ENCODE results near the gene NUP93.
"Not testable (repeated sequence)": the region's sequence is repeated elsewhere in the genome, so short reads cannot be mapped to it uniquely, and the experiment has no call there.

The NUP93 gene

DNA sequence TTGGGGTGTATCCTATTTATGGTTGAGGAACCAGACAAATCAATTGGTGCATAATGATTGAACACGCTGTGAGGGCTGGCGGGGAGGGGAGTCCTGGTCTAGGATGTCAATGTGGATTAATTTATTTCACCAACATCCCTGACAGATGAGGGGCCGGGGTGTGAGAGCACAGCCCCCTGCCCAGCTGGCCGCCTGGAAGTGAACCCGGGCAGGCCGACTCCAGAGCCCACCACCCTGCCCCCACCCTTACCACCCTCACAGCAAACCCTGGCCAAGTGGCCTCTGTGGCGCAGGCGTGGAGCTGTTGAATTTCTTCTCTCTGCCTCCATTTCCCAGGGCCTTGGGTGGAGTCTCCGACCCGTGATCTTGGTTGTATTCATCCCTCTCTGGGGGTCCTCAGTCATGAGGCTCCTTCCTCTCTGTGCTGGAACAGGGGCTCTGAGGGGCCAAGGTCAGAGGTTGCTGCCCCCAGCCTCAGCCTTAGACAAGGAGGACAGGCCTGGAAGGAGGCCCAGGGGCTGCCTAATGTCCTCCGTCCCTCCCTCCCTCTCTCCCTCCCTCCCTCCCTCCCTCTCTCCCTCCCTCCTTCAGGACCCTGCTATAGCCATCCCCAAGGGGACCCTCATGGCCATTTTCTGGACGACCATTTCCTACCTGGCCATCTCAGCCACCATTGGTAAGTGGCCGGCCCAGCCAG lies 147.7 kb downstream of the NUP93 start:
- DNase-seq: no peak

- DNase-seq: no peak
Measured at GRCh38 chr16:56878282-56878854, 148.4 kb downstream of the NUP93 start.

DNA sequence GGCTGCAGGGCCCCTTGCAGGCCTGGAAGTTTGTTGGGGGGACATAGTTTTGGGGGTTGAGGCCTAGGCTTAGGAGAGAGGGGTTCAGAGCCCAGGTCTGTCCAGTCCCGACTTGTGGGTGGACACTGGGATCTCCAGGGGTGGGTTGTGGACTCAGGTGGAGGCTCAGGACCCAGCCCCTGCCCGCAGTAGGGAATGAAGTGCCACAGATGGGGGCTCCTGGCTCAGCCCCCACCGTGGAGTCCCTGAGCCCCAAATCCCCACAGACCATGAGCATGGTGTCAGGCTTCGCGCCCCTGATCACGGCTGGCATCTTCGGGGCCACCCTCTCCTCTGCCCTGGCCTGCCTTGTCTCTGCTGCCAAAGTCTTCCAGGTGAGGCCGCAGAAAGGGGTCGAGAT lies 149.3 kb downstream of the NUP93 start:
- no peak for DNase-seq

GRCh38 chr16:56880176-56880575 lies 150.2 kb downstream of the NUP93 start:
- DNase-seq: no peak

DNA sequence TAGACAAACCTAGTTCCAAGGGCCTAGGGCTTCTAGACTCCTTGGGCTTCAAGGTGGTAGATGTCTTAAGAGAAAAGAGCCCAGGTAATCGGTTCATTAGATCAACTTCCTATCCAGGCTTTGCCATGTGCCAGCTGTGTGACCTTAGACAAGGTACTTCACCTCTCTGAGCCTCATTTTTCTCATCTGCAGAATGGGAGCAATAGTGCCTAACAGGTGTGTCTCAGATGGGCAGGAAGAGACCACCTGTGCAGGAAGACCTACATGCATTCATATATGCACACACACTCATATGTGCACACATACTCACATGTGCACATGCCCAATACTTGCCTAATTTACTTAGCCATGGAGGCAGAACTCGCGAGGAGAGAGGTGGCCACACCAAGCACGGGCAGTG lies 150.8 kb downstream of the NUP93 start:
- DNase-seq: no peak

DNA sequence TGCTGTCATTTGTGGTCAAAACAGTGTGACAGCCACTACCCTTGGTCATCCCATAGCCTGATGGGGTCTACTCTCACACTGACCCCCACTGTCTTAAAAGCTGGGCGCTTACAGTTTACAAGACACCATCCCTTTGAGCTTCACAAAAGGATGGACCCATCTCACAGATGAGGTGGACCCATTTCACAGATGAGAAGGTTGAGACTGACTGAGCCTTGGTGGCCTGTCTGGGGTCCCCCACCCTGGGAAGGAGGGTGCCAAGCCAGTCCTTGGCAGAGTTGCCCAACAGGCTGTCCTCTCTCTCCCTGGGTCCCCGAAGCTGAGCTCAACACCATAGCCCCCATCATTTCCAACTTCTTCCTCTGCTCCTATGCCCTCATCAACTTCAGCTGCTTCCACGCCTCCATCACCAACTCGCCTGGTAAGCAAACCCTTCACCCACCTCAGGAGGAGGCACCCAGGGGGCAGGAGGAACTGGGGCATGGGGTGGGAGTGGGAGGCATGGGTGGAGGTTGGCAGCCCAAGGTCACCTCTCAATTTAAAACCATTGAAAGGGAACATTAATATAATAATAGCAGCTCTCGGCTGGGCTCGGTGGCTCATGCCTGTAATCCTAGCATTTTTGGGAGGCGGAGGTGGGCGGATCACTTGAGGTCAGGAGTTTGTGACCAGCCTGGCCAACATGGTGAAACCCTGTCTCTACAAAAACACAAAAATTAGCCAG lies 152.3 kb downstream of the NUP93 start:
- DNase-seq: no peak

DNA sequence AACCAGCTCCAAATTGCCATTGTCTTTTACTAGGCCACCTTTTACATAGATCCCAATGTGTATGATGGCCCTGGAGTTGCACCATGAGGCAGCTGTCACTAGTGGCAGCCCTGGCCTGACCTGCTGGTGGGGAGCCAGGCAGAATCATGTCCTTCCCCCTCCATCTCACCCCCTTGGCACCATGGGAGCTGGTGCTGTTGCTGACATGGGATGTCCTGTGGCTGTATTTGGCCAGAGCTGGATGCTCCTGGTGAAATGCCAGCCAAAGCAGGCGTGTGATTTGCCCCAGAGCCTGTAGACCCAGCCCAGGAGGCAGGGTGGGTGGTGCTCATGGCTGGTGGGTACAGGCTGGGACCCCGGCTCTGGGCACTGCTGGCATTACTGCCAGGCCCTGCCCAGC lies 153.7 kb downstream of the NUP93 start:
- DNase-seq: no peak

DNA sequence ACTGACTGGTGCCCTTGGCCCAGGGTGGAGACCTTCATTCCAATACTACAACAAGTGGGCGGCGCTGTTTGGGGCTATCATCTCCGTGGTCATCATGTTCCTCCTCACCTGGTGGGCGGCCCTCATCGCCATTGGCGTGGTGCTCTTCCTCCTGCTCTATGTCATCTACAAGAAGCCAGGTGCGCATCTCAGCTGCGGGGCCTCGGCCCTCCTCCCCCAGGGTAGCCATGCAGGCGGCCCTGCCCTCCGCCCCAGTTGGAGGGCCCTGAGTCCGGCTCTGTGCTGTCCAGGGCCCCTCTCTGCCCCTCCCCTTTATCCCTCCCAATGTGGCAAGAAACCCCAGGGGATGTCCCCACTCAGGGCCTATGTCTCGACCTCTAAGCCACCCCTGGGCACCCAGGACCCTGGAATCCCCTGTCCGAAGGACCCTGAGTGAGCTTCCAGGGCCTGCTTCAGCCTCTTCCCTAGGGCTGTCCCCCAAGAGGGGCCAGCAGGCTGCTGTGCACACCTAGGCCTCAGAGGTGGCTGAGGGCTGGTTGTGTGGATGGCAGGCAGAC lies 154.2 kb downstream of the NUP93 start:
- no peak for DNase-seq

- DNase-seq: not testable (repeated sequence)
Measured at GRCh38 chr16:56884929-56885328, 155.0 kb downstream of the NUP93 start.

DNA sequence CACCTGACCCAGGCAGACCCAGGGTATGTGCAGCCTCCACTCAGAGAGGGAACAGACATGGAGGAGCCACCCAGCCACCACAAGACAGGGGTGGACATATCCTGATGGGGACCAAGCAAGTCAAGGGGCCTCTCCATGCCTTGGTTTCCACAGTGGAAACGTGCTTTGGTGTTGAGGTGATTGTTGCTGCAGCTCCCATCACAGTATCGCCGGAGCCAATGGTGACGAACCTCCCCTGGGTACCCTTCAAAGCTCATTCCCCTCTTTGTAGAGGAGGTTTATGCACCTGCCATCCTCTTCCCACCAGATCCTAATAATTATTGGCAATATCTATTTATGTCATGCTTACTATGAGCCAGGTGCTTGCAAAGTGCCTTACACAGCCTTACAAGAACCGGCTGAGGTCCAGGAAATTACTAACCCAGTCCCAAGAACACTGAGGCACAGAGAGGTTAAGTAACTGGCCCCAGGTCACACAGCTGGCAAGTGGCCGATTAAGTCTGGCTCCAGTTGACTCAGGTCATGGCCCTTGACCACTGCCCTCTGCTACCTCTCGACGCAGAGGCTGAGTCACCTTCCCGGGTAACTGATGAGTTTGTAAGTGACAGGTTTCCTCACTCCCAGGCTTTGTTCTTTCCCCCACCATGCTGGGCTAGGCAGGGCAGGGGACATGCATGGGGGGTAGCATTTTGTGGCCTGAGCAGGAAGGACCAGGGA lies 155.7 kb downstream of the NUP93 start:
- DNase-seq: no peak

DNA sequence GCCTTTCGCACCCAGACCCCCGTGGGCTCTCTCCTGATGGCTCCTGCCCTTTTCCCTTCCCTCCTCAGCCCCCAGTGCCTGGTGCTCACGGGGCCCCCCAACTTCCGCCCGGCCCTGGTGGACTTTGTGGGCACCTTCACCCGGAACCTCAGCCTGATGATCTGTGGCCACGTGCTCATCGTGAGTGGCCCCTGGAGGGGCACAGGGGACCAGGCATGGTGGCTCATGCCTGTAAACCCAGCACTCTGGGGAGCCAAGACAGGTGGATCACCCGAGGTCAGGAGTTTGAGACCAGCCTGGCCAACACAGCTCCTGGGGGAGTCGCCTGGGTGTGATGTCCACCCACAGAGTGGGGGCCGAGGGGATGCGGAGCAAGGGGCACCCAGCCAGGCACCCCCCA lies 156.4 kb downstream of the NUP93 start:
- DNase-seq: no peak

DNA sequence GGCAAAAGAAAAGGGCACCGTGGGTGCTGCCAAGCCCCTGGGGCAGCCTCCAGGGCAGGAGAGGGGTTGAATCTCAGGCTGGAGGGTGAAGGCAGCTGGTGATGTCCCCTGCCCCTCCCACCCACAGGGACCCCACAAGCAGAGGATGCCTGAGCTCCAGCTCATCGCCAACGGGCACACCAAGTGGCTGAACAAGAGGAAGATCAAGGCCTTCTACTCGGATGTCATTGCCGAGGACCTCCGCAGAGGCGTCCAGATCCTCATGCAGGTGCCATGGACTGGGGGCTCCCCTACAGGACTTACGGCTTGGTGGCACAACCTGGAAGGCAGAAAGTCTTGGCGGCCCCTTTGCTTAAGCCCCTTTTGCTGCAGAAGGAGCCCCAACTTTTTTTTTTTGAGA lies 156.9 kb downstream of the NUP93 start:
- DNase-seq: no peak

DNA sequence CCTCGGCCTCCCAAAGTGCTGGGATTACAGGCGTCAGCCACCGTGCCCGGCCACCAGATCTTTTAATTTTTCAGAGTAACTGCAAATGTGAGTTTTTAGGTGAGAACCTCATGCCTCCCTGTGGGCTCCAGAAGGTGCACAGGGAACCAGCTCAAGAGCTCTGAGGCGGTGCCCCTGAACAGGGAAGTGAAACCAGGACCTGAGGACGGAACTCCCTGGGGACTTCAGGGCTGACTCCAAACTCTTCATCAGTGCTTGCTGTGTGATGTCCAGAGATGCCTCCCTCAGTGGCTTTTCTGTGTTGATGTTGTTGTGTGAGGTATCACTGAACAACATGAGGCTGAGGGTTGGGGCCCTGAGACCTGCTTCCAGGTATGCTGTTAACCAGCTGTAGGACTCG lies 158.9 kb downstream of the NUP93 start:
- DNase-seq: no peak

GRCh38 chr16:56889206-56889605 lies 159.3 kb downstream of the NUP93 start:
- DNase-seq: no peak

DNA sequence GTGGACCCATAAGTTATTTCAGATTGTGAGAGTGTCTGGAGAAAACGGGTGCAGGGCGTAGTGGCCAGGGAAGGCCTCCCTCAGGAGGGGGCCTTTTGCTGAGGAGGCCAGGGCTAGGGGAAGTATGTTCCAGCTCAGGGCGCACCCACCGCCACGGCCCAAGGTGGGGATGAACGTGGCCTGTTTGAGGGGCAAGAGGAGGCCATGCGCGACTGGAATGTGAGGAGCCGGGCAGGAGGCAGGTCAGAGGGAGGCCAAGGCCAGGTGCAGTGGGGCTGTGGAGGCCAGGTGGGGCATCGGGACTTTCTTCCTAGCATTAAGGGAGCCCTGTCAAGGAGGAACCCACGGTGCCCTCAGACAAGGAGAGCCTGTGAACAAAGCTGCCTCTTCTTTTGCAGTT lies 161.8 kb downstream of the NUP93 start:
- no peak for DNase-seq

GRCh38 chr16:56892705-56893104 lies 162.8 kb downstream of the NUP93 start:
- DNase-seq: no peak

GRCh38 chr16:56894331-56894917 lies 164.5 kb downstream of the NUP93 start:
- no peak for DNase-seq

GRCh38 chr16:56895813-56896212 lies 165.9 kb downstream of the NUP93 start:
- DNase-seq: no peak

- no peak for DNase-seq
Measured at GRCh38 chr16:56896244-56896643, 166.3 kb downstream of the NUP93 start.

GRCh38 chr16:56897026-56897799 lies 167.3 kb downstream of the NUP93 start:
- DNase-seq: no peak

GRCh38 chr16:56898847-56899246 lies 168.9 kb downstream of the NUP93 start:
- DNase-seq: no peak
